SH-SY5Y (cell line): ENCODE data around the gene USP50.

Experiments
- GATA2 ChIP-seq: IDR thresholded peaks from 2 replicates; pipeline ENCODE4 v1.6.1; 2011; ENCODE audit warnings: mild to moderate bottlenecking, low read depth, low read length
- GATA3 ChIP-seq: IDR thresholded peaks from 2 replicates; pipeline ENCODE4 v1.6.1; 2011; ENCODE audit warnings: low read depth, mild to moderate bottlenecking, low read length, moderate library complexity

Gene USP50

DNA sequence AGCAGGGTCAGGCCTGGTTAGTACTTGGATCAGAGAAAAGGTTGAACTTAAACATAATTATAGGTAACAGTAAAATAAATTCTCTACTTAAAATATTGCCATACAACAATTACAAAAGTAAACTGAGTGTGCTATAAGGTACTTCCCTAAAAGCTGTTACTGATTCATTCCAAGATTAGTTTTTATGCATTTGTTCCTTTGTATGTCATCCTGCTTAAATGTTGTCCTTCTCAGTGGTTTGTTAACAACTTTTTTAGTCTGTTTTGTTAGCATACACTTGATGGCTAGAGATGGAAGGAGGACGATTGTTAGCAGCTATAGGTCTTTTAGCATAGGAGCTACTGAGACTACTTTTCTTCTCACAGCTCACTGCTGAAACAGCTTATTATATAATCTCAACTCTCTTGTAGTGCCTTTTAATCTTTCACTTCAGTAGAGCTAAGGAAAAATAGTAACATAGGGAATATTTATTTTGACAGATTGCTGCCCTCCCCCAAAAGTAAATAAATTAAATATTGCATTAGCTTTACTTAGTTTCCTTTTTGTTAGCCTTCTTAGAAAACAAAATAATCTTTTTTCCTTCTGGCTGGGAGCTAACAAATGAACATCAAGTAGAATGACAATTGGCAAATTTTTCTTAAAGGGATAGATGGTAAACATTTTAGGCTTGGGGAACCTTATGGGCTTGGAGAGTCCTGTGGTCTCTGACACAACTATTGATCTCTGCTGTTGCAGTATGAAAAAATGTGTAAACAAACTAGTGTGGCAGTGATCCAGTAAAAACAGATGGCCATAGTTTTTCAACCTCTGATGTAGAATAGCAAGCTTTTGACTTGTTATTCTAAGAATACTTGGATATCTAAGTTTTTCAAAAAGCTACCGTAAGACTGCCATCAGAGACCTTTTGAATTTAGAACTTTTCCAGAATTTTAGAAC, 82.8 kb downstream of the USP50 start:
- no peak for TF ChIP-seq GATA2
- TF ChIP-seq GATA3, result no peak

DNA sequence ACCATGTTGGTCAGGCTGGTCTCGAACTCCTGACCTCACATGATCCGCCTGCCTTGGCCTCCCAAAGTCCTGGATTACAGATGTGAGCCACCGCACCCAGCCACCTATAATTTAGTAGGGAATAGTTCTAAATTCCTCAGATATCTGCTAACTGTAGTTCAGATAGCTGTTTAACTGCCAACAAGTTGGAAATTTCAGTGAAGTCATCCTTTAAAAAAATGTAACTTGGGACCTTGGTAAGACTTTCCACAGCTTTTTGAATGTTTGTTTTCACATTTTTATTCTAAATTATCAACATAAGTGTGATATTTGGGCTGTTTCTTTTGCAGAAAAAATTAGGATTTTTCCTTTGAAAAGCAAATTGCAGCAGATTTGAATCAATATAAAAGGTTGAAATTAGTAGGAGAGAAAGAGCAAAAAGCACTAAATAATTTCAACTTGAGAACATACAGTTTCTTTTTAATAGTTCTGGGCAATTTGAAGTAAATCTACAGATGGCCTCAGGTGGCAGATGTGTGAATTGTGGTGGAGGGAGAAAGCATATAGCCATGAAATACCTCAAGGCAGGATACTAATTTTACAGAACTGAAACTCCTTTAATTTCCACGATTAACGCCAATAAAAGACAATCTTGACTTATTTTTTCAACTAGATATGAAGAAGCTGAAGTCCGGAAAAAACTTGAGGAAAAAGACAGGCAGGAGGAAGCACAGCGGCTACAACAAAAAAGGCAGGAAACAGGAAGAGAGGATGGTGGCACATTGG, 87.9 kb downstream of the USP50 start:
- TF ChIP-seq GATA3 (no peak), GATA2 (no peak)

DNA sequence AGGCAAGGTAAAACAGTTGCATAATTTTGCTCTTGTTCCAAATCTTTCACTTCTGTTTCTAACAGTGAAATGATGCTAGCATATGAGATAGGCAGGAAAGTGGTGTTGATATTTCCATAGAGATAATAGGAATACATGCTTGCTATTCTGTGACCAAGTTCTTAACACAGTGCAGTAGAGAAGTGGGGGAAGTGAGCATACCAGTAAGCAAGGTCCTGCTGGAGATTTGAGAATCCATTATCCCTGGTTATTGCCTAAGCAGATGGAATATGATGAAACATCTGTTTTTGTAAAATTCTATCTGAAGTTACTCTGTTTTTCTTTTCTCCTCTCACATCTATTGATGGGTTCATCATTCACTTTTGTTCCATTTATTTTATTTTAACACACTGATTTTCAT, 93.5 kb downstream of the USP50 start:
- TF ChIP-seq GATA3, result no peak
- TF ChIP-seq GATA2, result no peak
